Loucy (cell line): Measurements from ENCODE around the gene MACROD2.

ENCODE experiments used
- CTCF ChIP-seq: fragments of 200-600 bp; sonication (generic); conservative IDR thresholded peaks from 2 replicates; pipeline ENCODE4 v1.5.1; 2014; ENCODE audit warnings: mild to moderate bottlenecking, antibody characterized with exemption, low read length
- EZH2phosphoT487 ChIP-seq: fragments of 200-600 bp; IDR thresholded peaks from 2 replicates; pipeline ENCODE4 v1.6.1; 2018; ENCODE audit warnings: antibody characterized with exemption, mild to moderate bottlenecking, moderate library complexity, borderline replicate concordance

GRCh38 chr20:14906908-14907434 lies 911.7 kb downstream of the MACROD2 start:
- TF ChIP-seq CTCF (no peak), EZH2phosphoT487 (no peak)
